Peyer's patch (tissue), 4 donors: ENCODE data around the gene UCK1.

Experiments used
- POLR2A ChIP-seq, 2 donors: fragments of 450-650 bp; IDR thresholded peaks; one replicate each; pipeline ENCODE4 v1.5.1; 2017; ENCODE audit warnings: antibody characterized with exemption in 2 of 2, mild to moderate bottlenecking in 2 of 2, moderate library complexity in 2 of 2
- TF ChIP-seq, protein P1 (sequence below), 6 experiments: fragments of 450-650 bp in 4 of 6; fragments of 200-600 bp in 2 of 6; sonication (generic) in 1 of 6; IDR thresholded peaks; one replicate each; pipeline ENCODE4 v1.5.1; 2017 to 2019; ENCODE audit warnings: antibody characterized with exemption in 6 of 6, mild to moderate bottlenecking in 3 of 6, moderate library complexity in 1 of 6

DNA sequence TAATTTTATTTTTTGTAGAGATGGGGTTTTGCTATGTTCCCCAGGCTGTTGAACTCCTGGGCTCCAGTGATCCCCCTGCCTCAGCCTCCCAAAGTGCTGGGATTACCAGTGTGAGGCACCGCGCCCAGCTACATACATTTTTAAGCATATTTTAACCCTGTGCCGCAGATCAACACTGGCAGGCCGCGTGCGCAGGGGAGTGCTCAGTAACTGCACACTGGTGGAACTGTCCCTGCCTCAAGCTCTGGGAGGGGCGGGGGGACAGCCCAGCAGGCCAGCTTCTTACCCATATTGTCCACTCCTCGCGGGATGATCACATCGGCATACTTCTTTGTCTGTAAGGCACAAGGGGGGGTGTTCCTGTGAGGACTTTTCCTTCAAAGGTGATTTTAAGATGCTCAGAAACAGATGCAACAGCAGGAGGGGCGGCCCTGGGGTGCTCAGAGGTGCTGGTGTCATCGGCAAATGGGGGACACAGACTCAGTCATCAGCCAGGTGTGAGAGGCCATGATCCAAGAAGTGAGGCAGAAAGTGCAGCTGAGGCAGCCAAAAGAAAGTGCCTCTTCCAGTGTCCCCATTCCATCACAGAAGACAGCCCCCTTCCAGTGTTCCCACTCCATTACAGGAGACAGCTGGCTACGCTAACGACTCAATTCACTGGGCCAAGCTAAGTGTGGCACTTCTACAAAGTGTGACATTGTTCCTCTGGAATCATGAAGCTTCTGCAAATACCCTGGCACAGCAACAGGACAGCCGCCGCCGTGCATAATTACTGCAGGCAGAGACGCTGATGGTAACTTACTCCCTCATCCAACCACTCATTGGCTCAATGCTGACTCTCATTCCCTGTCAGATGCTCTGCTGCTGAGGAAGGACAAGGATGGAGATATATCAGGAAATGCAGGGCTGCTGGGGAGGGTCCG is 5.2 kb downstream of the UCK1 start:
- TF ChIP-seq, protein P1, sequence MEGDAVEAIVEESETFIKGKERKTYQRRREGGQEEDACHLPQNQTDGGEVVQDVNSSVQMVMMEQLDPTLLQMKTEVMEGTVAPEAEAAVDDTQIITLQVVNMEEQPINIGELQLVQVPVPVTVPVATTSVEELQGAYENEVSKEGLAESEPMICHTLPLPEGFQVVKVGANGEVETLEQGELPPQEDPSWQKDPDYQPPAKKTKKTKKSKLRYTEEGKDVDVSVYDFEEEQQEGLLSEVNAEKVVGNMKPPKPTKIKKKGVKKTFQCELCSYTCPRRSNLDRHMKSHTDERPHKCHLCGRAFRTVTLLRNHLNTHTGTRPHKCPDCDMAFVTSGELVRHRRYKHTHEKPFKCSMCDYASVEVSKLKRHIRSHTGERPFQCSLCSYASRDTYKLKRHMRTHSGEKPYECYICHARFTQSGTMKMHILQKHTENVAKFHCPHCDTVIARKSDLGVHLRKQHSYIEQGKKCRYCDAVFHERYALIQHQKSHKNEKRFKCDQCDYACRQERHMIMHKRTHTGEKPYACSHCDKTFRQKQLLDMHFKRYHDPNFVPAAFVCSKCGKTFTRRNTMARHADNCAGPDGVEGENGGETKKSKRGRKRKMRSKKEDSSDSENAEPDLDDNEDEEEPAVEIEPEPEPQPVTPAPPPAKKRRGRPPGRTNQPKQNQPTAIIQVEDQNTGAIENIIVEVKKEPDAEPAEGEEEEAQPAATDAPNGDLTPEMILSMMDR (IDR thresholded peaks at IDR 0.05), result no peak
- no peak for TF ChIP-seq POLR2A (IDR thresholded peaks at IDR 0.05)
